Liver (tissue), 9 donors: Measurements from ENCODE around the gene STC2. TPM values are rescaled to one million over a fixed set of nuclear protein-coding genes. Genes with fewer than 3 reads are reported as not detected.

ENCODE experiments used
- DNase-seq: peaks from one replicate; pipeline ENCODE4 v3.0.0-alpha.2; 2017; ENCODE audit warnings: low spot score
- H3K27ac ChIP-seq, 2 donors: one replicate each; pipeline ENCODE4 v1.7.0; 2013; ENCODE audit warnings: inconsistent platforms in 2 of 2, low read length in 2 of 2, control low read depth in 1 of 2, low read depth in 1 of 2, mild to moderate bottlenecking in 1 of 2
- H3K27me3 ChIP-seq, 4 donors: one replicate each; pipeline versions ENCODE4 v1.6.1 to v1.7.0; 2013; ENCODE audit warnings: low read length in 3 of 4, inconsistent platforms in 1 of 4, mild to moderate bottlenecking in 1 of 4, moderate library complexity in 1 of 4; ENCODE audit not compliant: control insufficient read depth in 4 of 4, insufficient read depth in 4 of 4
- H3K36me3 ChIP-seq, 4 donors: one replicate each; pipeline versions ENCODE4 v1.6.1 to v1.7.0; 2013; ENCODE audit warnings: low read length in 3 of 4, mild to moderate bottlenecking in 3 of 4, low read depth in 1 of 4, moderate library complexity in 1 of 4; ENCODE audit not compliant: control insufficient read depth in 4 of 4, insufficient read depth in 3 of 4
- H3K4me1 ChIP-seq, 4 donors: one replicate each; pipeline versions ENCODE4 v1.6.1 to v1.7.0; 2013; ENCODE audit warnings: low read length in 3 of 4, mild to moderate bottlenecking in 3 of 4, moderate library complexity in 1 of 4; ENCODE audit not compliant: control insufficient read depth in 4 of 4, insufficient read depth in 4 of 4
- H3K4me3 ChIP-seq, 3 donors: one replicate each; pipeline versions ENCODE4 v1.6.1 to v1.7.0; 2013; ENCODE audit warnings: low read length in 3 of 3, control low read depth in 1 of 3, low read depth in 1 of 3, mild to moderate bottlenecking in 1 of 3
- H3K9ac ChIP-seq, 2 donors: one replicate each; pipeline ENCODE4 v1.7.0; 2013; ENCODE audit warnings: low read length in 2 of 2, mild to moderate bottlenecking in 2 of 2, moderate library complexity in 2 of 2, control low read depth in 1 of 2, low read depth in 1 of 2
- H3K9me3 ChIP-seq, 4 donors: one replicate each; pipeline versions ENCODE4 v1.6.1 to v1.7.0; 2013; ENCODE audit warnings: low read length in 3 of 4; ENCODE audit not compliant: control insufficient read depth in 4 of 4
- FOXA1 ChIP-seq: IDR thresholded peaks from 2 replicates; pipeline ENCODE4 v1.6.1; 2016; ENCODE audit warnings: antibody characterized with exemption
- GABPA ChIP-seq, 2 donors: IDR thresholded peaks in 1 of 2; conservative IDR thresholded peaks in 1 of 2; 2 replicates each; pipeline ENCODE4 v1.6.1; 2016; ENCODE audit warnings: antibody characterized with exemption in 2 of 2, mild to moderate bottlenecking in 1 of 2, moderate library complexity in 1 of 2
- HNF4A ChIP-seq, 2 donors: conservative IDR thresholded peaks; 2 replicates each; pipeline ENCODE4 v1.6.1; 2016; ENCODE audit warnings: antibody characterized with exemption in 2 of 2, mild to moderate bottlenecking in 2 of 2
- HNF4G ChIP-seq: IDR thresholded peaks from 2 replicates; pipeline ENCODE4 v1.6.1; 2016; ENCODE audit warnings: antibody characterized with exemption
- JUND ChIP-seq, 2 donors: IDR thresholded peaks; 2 replicates each; pipeline ENCODE4 v1.6.1; 2016; ENCODE audit warnings: antibody characterized with exemption in 2 of 2
- NR2F2 ChIP-seq: IDR thresholded peaks from 2 replicates; pipeline ENCODE4 v1.6.1; 2016; ENCODE audit warnings: antibody characterized with exemption
- RAD21 ChIP-seq, 2 donors: IDR thresholded peaks; 2 replicates each; pipeline ENCODE4 v1.6.1; 2016; ENCODE audit warnings: antibody characterized with exemption in 2 of 2, mild to moderate bottlenecking in 2 of 2
- RXRA ChIP-seq, 2 donors: IDR thresholded peaks; 2 replicates each; pipeline ENCODE4 v1.6.1; 2017 to 2018; ENCODE audit warnings: antibody characterized with exemption in 2 of 2, mild to moderate bottlenecking in 1 of 2
- TAF1 ChIP-seq: conservative IDR thresholded peaks from 2 replicates; pipeline ENCODE4 v1.6.1; 2016; ENCODE audit warnings: antibody characterized with exemption, mild to moderate bottlenecking
- YY1 ChIP-seq: IDR thresholded peaks from 2 replicates; pipeline ENCODE4 v1.6.1; 2016; ENCODE audit warnings: antibody characterized with exemption, mild to moderate bottlenecking
- WGBS: extraction: QIAGEN DNeasy Blood & Tissue Kit; methylation state at CpG from one replicate; pipeline ENCODE4 v1.1.7; 2013; 5-methylcytosine and 5-hydroxymethylcytosine counted together
- polyA plus RNA-seq, 2 donors: library from polyadenylated mRNA; stranded (reverse) in 1 of 2; unstranded in 1 of 2; fragments of 200-250 nt in 1 of 2; fragments of >200 nt in 1 of 2; fragmentation: Nextera tagmentation in 1 of 2; extraction: Ambion mirVana in 1 of 2; gene quantifications; one replicate each; pipeline versions ENCODE4 v1.2.1 to v1.2.3, GENCODE V29; 2013 to 2015
- total RNA-seq, 2 donors: library from RNA; depleted of rRNA; stranded (reverse); fragments of >200 nt; gene quantifications; one replicate each; pipeline ENCODE4 v1.2.3, GENCODE V29; 2014
- TF ChIP-seq, protein P1 (sequence below): IDR thresholded peaks from 2 replicates; pipeline ENCODE4 v1.6.1; 2016; ENCODE audit warnings: antibody characterized with exemption, mild to moderate bottlenecking
- TF ChIP-seq, protein P2 (sequence below): IDR thresholded peaks from 2 replicates; pipeline ENCODE4 v1.6.1; 2016; ENCODE audit warnings: antibody characterized with exemption
- TF ChIP-seq, protein P3 (sequence below): IDR thresholded peaks from 2 replicates; pipeline ENCODE4 v1.6.1; 2016; ENCODE audit warnings: antibody characterized with exemption
- TF ChIP-seq, protein P4 (sequence below): fragments of 150-350 bp; IDR thresholded peaks from 2 replicates; pipeline ENCODE4 v1.5.1; 2017; ENCODE audit warnings: improper control_type of control experiment, low read depth, low read length; ENCODE audit not compliant: missing input control
- donor health status: healthy.
- donor health status: healthy.
- donor health status: healthy.
- donor health status: healthy.
- donor health status: healthy.

The STC2 gene
- total and polyA plus RNA-seq, 4 donors: 0.04 to 0.18 (median 0.17) TPM; not detected in 1

DNA sequence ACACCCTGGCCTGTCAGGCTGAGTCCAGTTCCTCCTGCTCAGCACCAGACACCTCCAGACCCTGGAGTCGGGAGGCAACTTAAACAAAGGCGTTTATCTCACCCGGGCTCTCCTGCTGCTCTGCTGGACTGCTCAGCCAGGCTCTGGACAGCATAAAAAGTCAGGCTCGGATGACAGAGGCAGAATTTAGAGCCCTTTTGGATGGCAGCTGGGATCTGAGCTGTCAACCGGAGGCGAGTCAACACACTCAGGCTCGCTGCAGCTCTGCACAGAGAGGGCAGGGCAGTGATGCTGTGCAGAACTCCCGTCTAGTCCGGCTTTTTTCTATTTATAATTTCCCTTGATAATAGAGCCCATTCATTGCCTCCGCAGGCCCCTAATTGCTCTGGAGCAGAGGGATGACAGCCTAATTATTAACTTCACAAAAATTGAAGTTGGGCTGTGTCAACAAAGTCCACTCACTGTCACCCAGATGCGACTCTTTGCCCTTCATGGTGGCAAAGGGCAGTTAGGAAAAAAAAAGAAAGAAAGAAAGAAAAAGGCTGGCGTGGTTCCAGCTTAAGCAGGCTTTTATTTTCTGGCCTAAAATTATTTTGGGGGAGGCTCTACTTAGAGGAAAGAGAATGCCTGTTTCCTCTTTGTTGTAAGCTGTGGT, 37.6 kb downstream of the STC2 start:
- Histone ChIP-seq H3K4me1 (peaks cover 0 to 7% (median 2%) of the 10 kb centered on the region in 4 donors), H3K4me3 (no peak overlapping the region), H3K27ac (no peak overlapping the region), H3K27me3 (peaks cover 0 to 3% (median 0%) of the 10 kb centered on the region in 4 donors), H3K36me3 (no peaks in the 10 kb centered on the region), H3K9me3 (no peaks in the 10 kb centered on the region), H3K9ac (no peak overlapping the region)
- WGBS: 24% methylated on average over 12 of the region's 12 CpGs
- TF ChIP-seq HNF4A (conservative IDR thresholded peaks at IDR 0.05): peak in 1 of 2 donors; percentile 13
- TF ChIP-seq, protein P1, sequence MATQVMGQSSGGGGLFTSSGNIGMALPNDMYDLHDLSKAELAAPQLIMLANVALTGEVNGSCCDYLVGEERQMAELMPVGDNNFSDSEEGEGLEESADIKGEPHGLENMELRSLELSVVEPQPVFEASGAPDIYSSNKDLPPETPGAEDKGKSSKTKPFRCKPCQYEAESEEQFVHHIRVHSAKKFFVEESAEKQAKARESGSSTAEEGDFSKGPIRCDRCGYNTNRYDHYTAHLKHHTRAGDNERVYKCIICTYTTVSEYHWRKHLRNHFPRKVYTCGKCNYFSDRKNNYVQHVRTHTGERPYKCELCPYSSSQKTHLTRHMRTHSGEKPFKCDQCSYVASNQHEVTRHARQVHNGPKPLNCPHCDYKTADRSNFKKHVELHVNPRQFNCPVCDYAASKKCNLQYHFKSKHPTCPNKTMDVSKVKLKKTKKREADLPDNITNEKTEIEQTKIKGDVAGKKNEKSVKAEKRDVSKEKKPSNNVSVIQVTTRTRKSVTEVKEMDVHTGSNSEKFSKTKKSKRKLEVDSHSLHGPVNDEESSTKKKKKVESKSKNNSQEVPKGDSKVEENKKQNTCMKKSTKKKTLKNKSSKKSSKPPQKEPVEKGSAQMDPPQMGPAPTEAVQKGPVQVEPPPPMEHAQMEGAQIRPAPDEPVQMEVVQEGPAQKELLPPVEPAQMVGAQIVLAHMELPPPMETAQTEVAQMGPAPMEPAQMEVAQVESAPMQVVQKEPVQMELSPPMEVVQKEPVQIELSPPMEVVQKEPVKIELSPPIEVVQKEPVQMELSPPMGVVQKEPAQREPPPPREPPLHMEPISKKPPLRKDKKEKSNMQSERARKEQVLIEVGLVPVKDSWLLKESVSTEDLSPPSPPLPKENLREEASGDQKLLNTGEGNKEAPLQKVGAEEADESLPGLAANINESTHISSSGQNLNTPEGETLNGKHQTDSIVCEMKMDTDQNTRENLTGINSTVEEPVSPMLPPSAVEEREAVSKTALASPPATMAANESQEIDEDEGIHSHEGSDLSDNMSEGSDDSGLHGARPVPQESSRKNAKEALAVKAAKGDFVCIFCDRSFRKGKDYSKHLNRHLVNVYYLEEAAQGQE: no peak
- no peak for DNase-seq

DNA sequence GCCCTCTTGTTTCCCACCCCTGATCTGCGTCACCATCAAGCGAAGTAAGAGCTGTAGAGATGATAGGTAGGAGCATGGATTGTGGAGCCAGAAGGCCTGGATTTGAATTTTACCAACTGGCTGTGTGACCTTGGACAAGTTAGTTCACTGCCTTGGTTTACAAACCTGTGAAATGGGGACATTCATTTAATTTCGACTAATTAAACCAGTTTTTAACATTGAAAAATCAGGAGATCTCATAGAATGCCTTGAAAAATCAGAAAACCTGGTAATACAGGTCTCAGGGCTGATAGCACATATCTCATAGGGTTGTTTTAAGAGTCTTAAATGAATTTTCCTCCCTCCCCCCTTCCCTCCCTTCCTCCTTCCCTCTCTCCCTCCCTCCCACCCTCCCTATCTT, 38.8 kb downstream of the STC2 start:
- no peak for DNase-seq
- no peaks in the 10 kb centered on the region for H3K9me3 ChIP-seq
- TF ChIP-seq, protein P2, sequence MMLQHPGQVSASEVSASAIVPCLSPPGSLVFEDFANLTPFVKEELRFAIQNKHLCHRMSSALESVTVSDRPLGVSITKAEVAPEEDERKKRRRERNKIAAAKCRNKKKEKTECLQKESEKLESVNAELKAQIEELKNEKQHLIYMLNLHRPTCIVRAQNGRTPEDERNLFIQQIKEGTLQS: no peak
- TF ChIP-seq, protein P1: no peak
- TF ChIP-seq FOXA1: no peak
- TF ChIP-seq HNF4G: no peak
- TF ChIP-seq TAF1: no peak
- TF ChIP-seq HNF4A (conservative IDR thresholded peaks at IDR 0.05): no peak
- no peak for TF ChIP-seq NR2F2

DNA sequence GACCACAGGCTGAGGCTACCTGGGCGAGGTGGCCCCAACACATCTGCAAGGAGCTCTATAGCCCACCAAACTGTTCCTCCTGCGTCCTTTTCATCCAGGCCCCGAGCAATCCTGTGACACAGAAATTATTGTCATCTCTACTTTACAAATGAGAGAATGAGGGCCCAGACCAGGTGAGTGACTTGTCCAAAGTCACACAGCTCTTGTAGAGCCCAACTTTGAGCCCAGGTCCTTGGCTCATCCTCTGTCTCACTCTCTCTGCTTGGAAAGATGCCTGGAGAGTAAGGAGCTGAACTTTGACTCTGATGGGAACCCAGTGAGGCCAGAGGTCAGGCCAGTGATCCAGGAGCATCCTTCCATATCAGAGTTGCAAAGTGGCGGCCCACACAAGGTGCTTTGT, 39.6 kb downstream of the STC2 start:
- Histone ChIP-seq H3K36me3 (no peaks in the 10 kb centered on the region), H3K9ac (no peak overlapping the region), H3K4me1 (peaks cover 0 to 4% (median 1%) of the 10 kb centered on the region in 4 donors), H3K4me3 (no peak overlapping the region), H3K27ac (no peak overlapping the region), H3K9me3 (no peaks in the 10 kb centered on the region), H3K27me3 (peaks cover 0 to 5% (median 1%) of the 10 kb centered on the region in 4 donors)
- no peak for DNase-seq
- 87% methylated on average over 4 of the region's 4 CpGs for WGBS
- no peak for TF ChIP-seq GABPA (IDR thresholded peaks at IDR 0.05 in 1 of 2, conservative IDR thresholded peaks at IDR 0.05 in 1 of 2)
- no peak for TF ChIP-seq TAF1
- TF ChIP-seq, protein P3, sequence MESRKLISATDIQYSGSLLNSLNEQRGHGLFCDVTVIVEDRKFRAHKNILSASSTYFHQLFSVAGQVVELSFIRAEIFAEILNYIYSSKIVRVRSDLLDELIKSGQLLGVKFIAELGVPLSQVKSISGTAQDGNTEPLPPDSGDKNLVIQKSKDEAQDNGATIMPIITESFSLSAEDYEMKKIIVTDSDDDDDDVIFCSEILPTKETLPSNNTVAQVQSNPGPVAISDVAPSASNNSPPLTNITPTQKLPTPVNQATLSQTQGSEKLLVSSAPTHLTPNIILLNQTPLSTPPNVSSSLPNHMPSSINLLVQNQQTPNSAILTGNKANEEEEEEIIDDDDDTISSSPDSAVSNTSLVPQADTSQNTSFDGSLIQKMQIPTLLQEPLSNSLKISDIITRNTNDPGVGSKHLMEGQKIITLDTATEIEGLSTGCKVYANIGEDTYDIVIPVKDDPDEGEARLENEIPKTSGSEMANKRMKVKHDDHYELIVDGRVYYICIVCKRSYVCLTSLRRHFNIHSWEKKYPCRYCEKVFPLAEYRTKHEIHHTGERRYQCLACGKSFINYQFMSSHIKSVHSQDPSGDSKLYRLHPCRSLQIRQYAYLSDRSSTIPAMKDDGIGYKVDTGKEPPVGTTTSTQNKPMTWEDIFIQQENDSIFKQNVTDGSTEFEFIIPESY: no peak
- TF ChIP-seq, protein P4, sequence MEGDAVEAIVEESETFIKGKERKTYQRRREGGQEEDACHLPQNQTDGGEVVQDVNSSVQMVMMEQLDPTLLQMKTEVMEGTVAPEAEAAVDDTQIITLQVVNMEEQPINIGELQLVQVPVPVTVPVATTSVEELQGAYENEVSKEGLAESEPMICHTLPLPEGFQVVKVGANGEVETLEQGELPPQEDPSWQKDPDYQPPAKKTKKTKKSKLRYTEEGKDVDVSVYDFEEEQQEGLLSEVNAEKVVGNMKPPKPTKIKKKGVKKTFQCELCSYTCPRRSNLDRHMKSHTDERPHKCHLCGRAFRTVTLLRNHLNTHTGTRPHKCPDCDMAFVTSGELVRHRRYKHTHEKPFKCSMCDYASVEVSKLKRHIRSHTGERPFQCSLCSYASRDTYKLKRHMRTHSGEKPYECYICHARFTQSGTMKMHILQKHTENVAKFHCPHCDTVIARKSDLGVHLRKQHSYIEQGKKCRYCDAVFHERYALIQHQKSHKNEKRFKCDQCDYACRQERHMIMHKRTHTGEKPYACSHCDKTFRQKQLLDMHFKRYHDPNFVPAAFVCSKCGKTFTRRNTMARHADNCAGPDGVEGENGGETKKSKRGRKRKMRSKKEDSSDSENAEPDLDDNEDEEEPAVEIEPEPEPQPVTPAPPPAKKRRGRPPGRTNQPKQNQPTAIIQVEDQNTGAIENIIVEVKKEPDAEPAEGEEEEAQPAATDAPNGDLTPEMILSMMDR: no peak
- no peak for TF ChIP-seq FOXA1
- no peak for TF ChIP-seq YY1
- no peak for TF ChIP-seq NR2F2
- no peak for TF ChIP-seq HNF4G
- TF ChIP-seq RXRA (IDR thresholded peaks at IDR 0.05): no peak
- no peak for TF ChIP-seq RAD21 (IDR thresholded peaks at IDR 0.05)
- TF ChIP-seq, protein P2: no peak
- TF ChIP-seq HNF4A (conservative IDR thresholded peaks at IDR 0.05): no peak
- no peak for TF ChIP-seq JUND (IDR thresholded peaks at IDR 0.05)

More for the DNA sequence above, 38.8 kb downstream of the STC2 start:
- Histone ChIP-seq H3K27ac (no peak overlapping the region), H3K27me3 (no peaks in the 10 kb centered on the region), H3K4me1 (peaks cover 0 to 7% (median 2%) of the 10 kb centered on the region in 4 donors), H3K4me3 (no peak overlapping the region), H3K36me3 (no peaks in the 10 kb centered on the region), H3K9ac (no peak overlapping the region)
- 65% methylated on average over 3 of the region's 3 CpGs for WGBS
